ENCODE measurements around the gene UPP1. TPM values are rescaled to one million over a fixed set of nuclear protein-coding genes. Genes with fewer than 3 reads are reported as not detected.
"Not testable (repeated sequence)": the region's sequence is repeated elsewhere in the genome, so short reads cannot be mapped to it uniquely, and the experiment has no call there.

UPP1 gene
- total RNA-seq, 2 experiments from 2014 or later = 89.6 to 93.3 TPM

DNA sequence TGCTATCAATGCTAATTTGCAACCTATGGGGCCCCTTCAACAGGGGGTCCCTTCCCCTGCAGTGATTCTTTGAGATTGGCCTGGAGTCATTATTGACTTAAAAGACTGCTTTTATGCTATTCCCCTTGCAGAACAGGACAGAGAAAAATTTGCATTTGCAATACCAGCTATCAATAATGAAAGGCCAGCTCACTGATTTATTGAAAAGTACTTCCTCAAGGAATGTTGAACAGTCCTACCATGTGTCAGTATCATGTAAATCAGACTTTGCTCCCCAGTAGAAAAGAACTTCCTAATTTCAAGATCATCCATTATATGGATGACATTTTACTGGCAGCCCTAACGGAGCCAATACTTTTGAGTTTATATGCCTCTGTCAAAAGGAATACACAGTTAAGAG is 52.5 kb downstream of the UPP1 start:
- H3K27ac Mint-ChIP-seq = no peak overlapping the region
- H3K4me1 Mint-ChIP-seq (ENCODE audit: low read depth) = no peaks in the 10 kb centered on the region
- POLR2A ChIA-PET = no interaction called here
- CTCF ChIA-PET = interaction anchor here (1.4 kb wide), 1 partner anchor 31 kb away, joined by 3 read pairs; no protein-coding TSS in a partner anchor
- H3K9me3 Mint-ChIP-seq = no peaks in the 10 kb centered on the region
- no peak for DNase-seq
- H3K36me3 Mint-ChIP-seq (ENCODE audit: low read depth) = no peaks in the 10 kb centered on the region
- no peaks in the 10 kb centered on the region for H3K27me3 Mint-ChIP-seq
- no peak for ATAC-seq
- intact Hi-C loops (cut with micrococcal nuclease) = no loop called here
- no peak overlapping the region for H3K4me3 Mint-ChIP-seq
- TF ChIP-seq, protein P1, sequence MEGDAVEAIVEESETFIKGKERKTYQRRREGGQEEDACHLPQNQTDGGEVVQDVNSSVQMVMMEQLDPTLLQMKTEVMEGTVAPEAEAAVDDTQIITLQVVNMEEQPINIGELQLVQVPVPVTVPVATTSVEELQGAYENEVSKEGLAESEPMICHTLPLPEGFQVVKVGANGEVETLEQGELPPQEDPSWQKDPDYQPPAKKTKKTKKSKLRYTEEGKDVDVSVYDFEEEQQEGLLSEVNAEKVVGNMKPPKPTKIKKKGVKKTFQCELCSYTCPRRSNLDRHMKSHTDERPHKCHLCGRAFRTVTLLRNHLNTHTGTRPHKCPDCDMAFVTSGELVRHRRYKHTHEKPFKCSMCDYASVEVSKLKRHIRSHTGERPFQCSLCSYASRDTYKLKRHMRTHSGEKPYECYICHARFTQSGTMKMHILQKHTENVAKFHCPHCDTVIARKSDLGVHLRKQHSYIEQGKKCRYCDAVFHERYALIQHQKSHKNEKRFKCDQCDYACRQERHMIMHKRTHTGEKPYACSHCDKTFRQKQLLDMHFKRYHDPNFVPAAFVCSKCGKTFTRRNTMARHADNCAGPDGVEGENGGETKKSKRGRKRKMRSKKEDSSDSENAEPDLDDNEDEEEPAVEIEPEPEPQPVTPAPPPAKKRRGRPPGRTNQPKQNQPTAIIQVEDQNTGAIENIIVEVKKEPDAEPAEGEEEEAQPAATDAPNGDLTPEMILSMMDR (IDR thresholded peaks at IDR 0.05) = no peak

DNA sequence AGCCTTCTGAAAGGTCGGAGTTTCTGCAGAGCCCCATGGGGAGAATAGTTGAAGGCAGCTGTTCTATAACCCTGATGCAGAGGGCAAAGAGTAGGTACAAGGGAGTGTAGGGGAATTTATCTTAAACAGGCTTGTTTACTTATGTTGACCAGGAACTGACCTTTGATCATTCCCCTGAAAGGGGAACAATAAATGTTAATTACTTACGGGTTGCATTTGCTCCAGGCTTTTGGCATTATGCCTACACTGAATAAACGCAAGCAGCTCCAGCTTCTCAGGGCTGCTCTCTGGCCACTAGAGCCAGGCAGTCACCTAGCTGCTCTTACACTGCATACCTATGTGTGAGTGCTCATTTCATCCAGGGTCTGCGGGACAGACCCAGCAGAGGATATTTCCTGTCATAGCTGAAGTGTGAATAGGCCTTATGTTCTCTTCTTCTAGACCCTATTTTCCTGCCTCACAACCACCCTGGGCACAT is 55.3 kb downstream of the UPP1 start:
- CTCF ChIA-PET = interaction anchor here (0.9 to 1.6 kb wide), 2 partner anchors 34 to 199 kb away, joined by 3 to 5 read pairs; no protein-coding TSS in a partner anchor
- intact Hi-C loops (cut with micrococcal nuclease) = no loop called here

DNA sequence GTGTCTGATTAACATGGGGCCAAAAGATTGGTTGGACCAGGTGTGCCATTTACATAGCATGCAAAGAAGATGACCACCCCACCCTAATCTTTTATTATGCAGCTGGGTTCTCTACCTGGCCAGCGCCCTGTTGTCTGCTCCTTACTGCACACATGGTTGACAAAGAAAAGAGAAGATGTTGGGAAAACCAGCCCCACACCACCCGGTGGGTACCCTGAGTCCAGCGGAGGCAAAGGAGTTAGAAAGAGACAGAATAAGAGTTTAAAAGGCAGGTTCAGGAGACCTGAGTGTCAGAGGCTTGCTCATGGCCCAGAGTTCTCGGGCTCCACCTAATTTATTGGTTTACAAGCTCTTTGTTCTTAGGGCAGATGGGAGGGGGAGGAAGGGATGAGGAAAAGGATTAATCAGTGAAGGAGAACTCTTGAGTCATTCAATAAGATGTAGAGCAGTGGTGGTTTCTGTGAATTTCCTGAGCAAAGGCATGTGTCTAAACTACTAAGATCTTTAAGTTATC is 58.1 kb downstream of the UPP1 start:
- DNase-seq = no peak
- Mint-ChIP-seq H3K27ac (no peak overlapping the region), H3K36me3 (ENCODE audit: low read depth) (no peaks in the 10 kb centered on the region), H3K4me1 (ENCODE audit: low read depth) (no peaks in the 10 kb centered on the region), H3K27me3 (peaks cover 13% of the 10 kb centered on the region), H3K9me3 (no peaks in the 10 kb centered on the region), H3K4me3 (no peak overlapping the region)
- intact Hi-C loops (cut with micrococcal nuclease) = no loop called here
- no peak for ATAC-seq
- CTCF ChIA-PET = no interaction called here
- TF ChIP-seq, protein P1 (IDR thresholded peaks at IDR 0.05) = no peak
- POLR2A ChIA-PET = no interaction called here

More for the DNA sequence above, 55.3 kb downstream of the UPP1 start:
- no peak for ATAC-seq
- H3K27ac Mint-ChIP-seq = no peak overlapping the region
- POLR2A ChIA-PET = no interaction called here
- H3K36me3 Mint-ChIP-seq (ENCODE audit: low read depth) = no peaks in the 10 kb centered on the region
- no peak overlapping the region for H3K4me3 Mint-ChIP-seq
- DNase-seq = no peak
- no peaks in the 10 kb centered on the region for H3K4me1 Mint-ChIP-seq (ENCODE audit: low read depth)
- no peaks in the 10 kb centered on the region for H3K9me3 Mint-ChIP-seq
- peaks cover 10% of the 10 kb centered on the region for H3K27me3 Mint-ChIP-seq
- TF ChIP-seq, protein P1 (IDR thresholded peaks at IDR 0.05) = no peak

DNA sequence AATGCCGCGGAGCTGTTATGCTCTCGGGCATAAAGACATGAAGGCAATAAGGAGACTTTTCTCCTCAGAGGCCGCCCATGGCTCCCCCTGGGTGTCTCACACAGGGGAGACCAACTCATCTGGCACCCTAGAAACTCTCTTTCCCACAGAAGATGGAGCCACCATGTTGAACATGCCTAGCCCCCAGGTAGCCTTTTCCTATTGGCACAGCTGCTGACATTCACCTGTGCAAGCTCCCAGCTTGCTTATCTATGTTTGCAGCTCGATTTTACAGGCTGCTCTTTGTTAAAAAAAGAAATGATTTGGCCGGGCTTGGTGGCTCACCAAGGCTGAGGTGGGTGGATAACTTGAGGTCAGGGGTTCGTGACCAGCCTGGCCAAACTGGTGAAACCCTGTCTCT is 58.6 kb downstream of the UPP1 start:
- ATAC-seq; H3K4me3 Mint-ChIP-seq; intact Hi-C loops (cut with micrococcal nuclease); CTCF ChIA-PET; H3K27ac Mint-ChIP-seq; H3K9me3 Mint-ChIP-seq; H3K36me3 Mint-ChIP-seq (ENCODE audit: low read depth); POLR2A ChIA-PET; DNase-seq; H3K4me1 Mint-ChIP-seq (ENCODE audit: low read depth): not testable (repeated sequence)
- peaks cover 13% of the 10 kb centered on the region for H3K27me3 Mint-ChIP-seq

DNA sequence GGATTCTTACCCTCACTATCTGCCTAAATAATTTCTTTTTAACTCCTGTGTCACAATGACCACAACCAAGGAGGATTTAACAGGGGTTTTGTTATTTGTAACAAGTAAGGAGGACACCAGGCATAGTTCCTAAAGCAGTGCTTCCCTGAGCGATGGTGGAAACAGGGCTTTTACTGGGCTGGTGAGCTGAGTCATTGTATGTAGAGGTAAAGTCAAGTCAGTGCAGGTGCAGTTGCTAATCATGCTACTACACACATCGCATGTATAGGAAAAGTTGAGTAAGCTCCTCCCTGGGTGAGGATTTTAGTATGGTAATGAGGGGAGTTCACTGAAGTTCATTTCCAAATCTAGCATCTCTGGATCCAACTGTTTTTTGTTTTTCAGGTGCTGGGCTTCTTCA is 59.2 kb downstream of the UPP1 start:
- Mint-ChIP-seq H3K4me1 (ENCODE audit: low read depth) (no peaks in the 10 kb centered on the region), H3K4me3 (no peak overlapping the region), H3K36me3 (ENCODE audit: low read depth) (no peaks in the 10 kb centered on the region), H3K9me3 (no peaks in the 10 kb centered on the region), H3K27me3 (peaks cover 13% of the 10 kb centered on the region), H3K27ac (no peak overlapping the region)
- TF ChIP-seq, protein P1 (IDR thresholded peaks at IDR 0.05) = no peak
- CTCF ChIA-PET = no interaction called here
- no peak for DNase-seq
- POLR2A ChIA-PET = no interaction called here
- intact Hi-C loops (cut with micrococcal nuclease) = no loop called here
- ATAC-seq = no peak

Data from activated CD8-positive, alpha-beta T cell treated with anti-CD3 and anti-CD28 coated beads for 36 hours (primary cell).